H9 (cell line): Measurements from ENCODE around the gene NPNT. TPM values are rescaled to one million over a fixed set of nuclear protein-coding genes. Genes with fewer than 3 reads are reported as not detected.

Experiments used
- DNase-seq: peaks from one replicate; pipeline ENCODE4 v3.0.0-alpha.2; 2017
- H2AFZ ChIP-seq: one replicate; pipeline ENCODE4 v1.6.1; 2013; ENCODE audit warnings: mild to moderate bottlenecking, low read length, control low read depth, moderate library complexity
- H2AK5ac ChIP-seq: 2 replicates; pipeline ENCODE4 v1.6.1; 2013; ENCODE audit warnings: low read length, control low read depth, mixed read lengths; ENCODE audit not compliant: insufficient read length
- H2BK120ac ChIP-seq: one replicate; pipeline ENCODE4 v1.6.1; 2013; ENCODE audit warnings: low read depth, mild to moderate bottlenecking, low read length, control low read depth, inconsistent platforms; ENCODE audit not compliant: poor library complexity, severe bottlenecking
- H2BK12ac ChIP-seq: 2 replicates; pipeline ENCODE4 v1.6.1; 2013; ENCODE audit warnings: low read length, control low read depth, mixed read lengths, low read depth; ENCODE audit not compliant: insufficient read length
- H2BK15ac ChIP-seq: 2 replicates; pipeline ENCODE4 v1.6.1; 2013; ENCODE audit warnings: low read depth, low read length, control low read depth
- H2BK20ac ChIP-seq: one replicate; pipeline ENCODE4 v1.6.1; 2013; ENCODE audit warnings: low read depth, mild to moderate bottlenecking, low read length, control low read depth, inconsistent platforms; ENCODE audit not compliant: poor library complexity, severe bottlenecking
- H2BK5ac ChIP-seq: 2 replicates; pipeline ENCODE4 v1.6.1; 2013; ENCODE audit warnings: low read length, control low read depth, mixed read lengths; ENCODE audit not compliant: insufficient read length
- H3K14ac ChIP-seq: 2 replicates; pipeline ENCODE4 v1.6.1; 2013; ENCODE audit warnings: low read length, control low read depth; ENCODE audit not compliant: insufficient read depth
- H3K18ac ChIP-seq: 2 replicates; pipeline ENCODE4 v1.6.1; 2013; ENCODE audit warnings: low read depth, mild to moderate bottlenecking, mixed read lengths, low read length, control low read depth; ENCODE audit not compliant: insufficient read length
- H3K23ac ChIP-seq: 2 replicates; pipeline ENCODE4 v1.6.1; 2013; ENCODE audit warnings: low read length, control low read depth, mixed read lengths, low read depth; ENCODE audit not compliant: insufficient read length
- H3K23me2 ChIP-seq: 2 replicates; pipeline ENCODE4 v1.6.1; 2013; ENCODE audit warnings: low read depth, mild to moderate bottlenecking, mixed read lengths, low read length, control low read depth; ENCODE audit not compliant: insufficient read length, poor library complexity, severe bottlenecking
- H3K27ac ChIP-seq: 2 replicates; pipeline ENCODE4 v1.5.1; 2013; ENCODE audit warnings: low read length, control low read depth, mixed read lengths, low read depth; ENCODE audit not compliant: insufficient read length
- H3K27me3 ChIP-seq: 2 replicates; pipeline ENCODE4 v1.6.1; 2013; ENCODE audit warnings: low read length, control low read depth, inconsistent platforms; ENCODE audit not compliant: insufficient read depth
- H3K4ac ChIP-seq: 2 replicates; pipeline ENCODE4 v1.6.1; 2013; ENCODE audit warnings: low read depth, mild to moderate bottlenecking, control low read depth, inconsistent platforms, low read length, moderate library complexity
- H3K4me1 ChIP-seq: 2 replicates; pipeline ENCODE4 v1.6.1; 2013; ENCODE audit warnings: low read length, control low read depth, inconsistent platforms; ENCODE audit not compliant: insufficient read depth
- H3K4me2 ChIP-seq: 2 replicates; pipeline ENCODE4 v1.6.1; 2013; ENCODE audit warnings: low read length, control low read depth, mixed read lengths; ENCODE audit not compliant: insufficient read length, insufficient read depth
- H3K56ac ChIP-seq: 2 replicates; pipeline ENCODE4 v1.6.1; 2013; ENCODE audit warnings: low read depth, mild to moderate bottlenecking, mixed read lengths, low read length, control low read depth; ENCODE audit not compliant: insufficient read length
- H3K79me1 ChIP-seq: 2 replicates; pipeline ENCODE4 v1.6.1; 2013; ENCODE audit warnings: low read depth, mild to moderate bottlenecking, moderate library complexity, low read length, control low read depth, inconsistent platforms; ENCODE audit not compliant: insufficient read depth, poor library complexity, severe bottlenecking
- H3K79me2 ChIP-seq: 2 replicates; pipeline ENCODE4 v1.6.1; 2013; ENCODE audit warnings: low read length, control low read depth, inconsistent platforms; ENCODE audit not compliant: insufficient read depth
- H3K9ac ChIP-seq: 2 replicates; pipeline ENCODE4 v1.6.1; 2013; ENCODE audit warnings: low read length, control low read depth, mixed read lengths; ENCODE audit not compliant: insufficient read length; ENCODE audit errors: extremely low read depth
- H3K9me3 ChIP-seq: one replicate; pipeline ENCODE4 v1.6.1; 2013; ENCODE audit warnings: low read depth, low read length, inconsistent platforms; ENCODE audit not compliant: control insufficient read depth
- H3T11ph ChIP-seq: one replicate; pipeline ENCODE4 v1.6.1; 2013; ENCODE audit warnings: mild to moderate bottlenecking, low read length, control low read depth, inconsistent platforms
- H4K20me1 ChIP-seq: one replicate; pipeline ENCODE4 v1.6.1; 2013; ENCODE audit not compliant: control insufficient read depth, insufficient read length, insufficient read depth
- H4K5ac ChIP-seq: 2 replicates; pipeline ENCODE4 v1.6.1; 2013; ENCODE audit warnings: low read depth, mild to moderate bottlenecking, mixed read lengths, low read length, control low read depth; ENCODE audit not compliant: insufficient read length
- H4K8ac ChIP-seq: replicated peaks from 2 replicates; pipeline ENCODE4 v1.6.1; 2013; ENCODE audit warnings: low read length, control low read depth, mixed read lengths, low read depth; ENCODE audit not compliant: insufficient read length
- H4K91ac ChIP-seq: 2 replicates; pipeline ENCODE4 v1.6.1; 2013; ENCODE audit warnings: low read depth, mild to moderate bottlenecking, moderate library complexity, mixed read lengths, low read length, control low read depth; ENCODE audit not compliant: insufficient read length
- H3K27ac Mint-ChIP-seq, 3 experiments: 2 replicates in 2 of 3; 3 replicates in 1 of 3; pipeline ENCODE4 v1.8.0; 2020 to 2021; ENCODE audit warnings: mixed read lengths in 3 of 3, mild to moderate bottlenecking in 1 of 3, moderate library complexity in 1 of 3
- H3K27me3 Mint-ChIP-seq: 2 replicates; pipeline ENCODE4 v1.8.0; 2021; ENCODE audit warnings: low read depth, mild to moderate bottlenecking, moderate library complexity, mixed read lengths
- H3K36me3 Mint-ChIP-seq, 3 experiments: 2 replicates in 2 of 3; 3 replicates in 1 of 3; pipeline ENCODE4 v1.8.0; 2020 to 2021; ENCODE audit warnings: low read depth in 3 of 3, mixed read lengths in 3 of 3; ENCODE audit not compliant: insufficient read depth in 1 of 3
- H3K4me1 Mint-ChIP-seq, 2 experiments: 2 replicates each; pipeline ENCODE4 v1.8.0; 2020; ENCODE audit warnings: mixed read lengths in 2 of 2
- H3K4me3 Mint-ChIP-seq, 2 experiments: 2 replicates in 1 of 2; 3 replicates in 1 of 2; pipeline ENCODE4 v1.8.0; 2020 to 2021; ENCODE audit warnings: mild to moderate bottlenecking in 2 of 2, mixed read lengths in 2 of 2, moderate library complexity in 1 of 2
- H3K9me3 Mint-ChIP-seq, 2 experiments: 2 replicates in 1 of 2; 3 replicates in 1 of 2; pipeline ENCODE4 v1.8.0; 2020; ENCODE audit warnings: mild to moderate bottlenecking in 2 of 2, mixed read lengths in 2 of 2, moderate library complexity in 1 of 2
- CTCF ChIP-seq: fragments of 200-600 bp; sonication (generic); conservative IDR thresholded peaks from 3 replicates; pipeline ENCODE4 v1.8.0; 2021; ENCODE audit warnings: antibody characterized with exemption, mild to moderate bottlenecking
- WGBS: extraction: QIAGEN DNeasy Blood & Tissue Kit; methylation state at CpG from one replicate; pipeline ENCODE4 v1.1.7; 2013; ENCODE audit warnings: missing lambda C conversion rate, low lambda C conversion rate, mixed read lengths; ENCODE audit not compliant: insufficient read length; ENCODE audit errors: extremely low coverage; 5-methylcytosine and 5-hydroxymethylcytosine counted together
- long read RNA-seq: library from polyadenylated mRNA; unstranded; transcript quantifications from one replicate; pipeline ENCODE4 v2.0.0, GENCODE V29; 2020
- total RNA-seq: library from RNA; stranded (reverse); gene quantifications from 2 replicates; pipeline ENCODE4 v1.2.1, GENCODE V29; 2021

NPNT gene, protein sequence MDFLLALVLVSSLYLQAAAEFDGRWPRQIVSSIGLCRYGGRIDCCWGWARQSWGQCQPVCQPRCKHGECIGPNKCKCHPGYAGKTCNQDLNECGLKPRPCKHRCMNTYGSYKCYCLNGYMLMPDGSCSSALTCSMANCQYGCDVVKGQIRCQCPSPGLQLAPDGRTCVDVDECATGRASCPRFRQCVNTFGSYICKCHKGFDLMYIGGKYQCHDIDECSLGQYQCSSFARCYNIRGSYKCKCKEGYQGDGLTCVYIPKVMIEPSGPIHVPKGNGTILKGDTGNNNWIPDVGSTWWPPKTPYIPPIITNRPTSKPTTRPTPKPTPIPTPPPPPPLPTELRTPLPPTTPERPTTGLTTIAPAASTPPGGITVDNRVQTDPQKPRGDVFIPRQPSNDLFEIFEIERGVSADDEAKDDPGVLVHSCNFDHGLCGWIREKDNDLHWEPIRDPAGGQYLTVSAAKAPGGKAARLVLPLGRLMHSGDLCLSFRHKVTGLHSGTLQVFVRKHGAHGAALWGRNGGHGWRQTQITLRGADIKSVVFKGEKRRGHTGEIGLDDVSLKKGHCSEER
- 0.37 TPM in 2 replicates for total RNA-seq
- long read RNA-seq, result 0 reads

GRCh38 chr4:105894660-105895582 is at the start of gene NPNT:
Gene NPNT, plus strand, starts transcription at chr4:105895471. Its CDS starts 182 bp downstream, at chr4:105895653.
- H4K8ac ChIP-seq, result no peak within 1 kb of the TSS
- H4K91ac ChIP-seq, result no peak within 1 kb of the TSS
- H2BK20ac ChIP-seq, result no peak within 1 kb of the TSS
- Mint-ChIP-seq H3K4me3 (peak within 1 kb of the TSS; percentile 67 to 83), H3K9me3 (no peaks in the 10 kb centered on the region; a peak in 1 of 5 replicates), H3K27me3 (peaks cover 95% of the 10 kb centered on the region), H3K4me1 (peaks cover 13 to 21% of the 10 kb centered on the region in 2 experiments), H3K27ac (no peak within 1 kb of the TSS), H3K36me3 (no peaks in the 10 kb centered on the region)
- no peak within 1 kb of the TSS for H3K18ac ChIP-seq
- H3K4ac ChIP-seq, result no peak within 1 kb of the TSS
- H2BK12ac ChIP-seq, result no peak within 1 kb of the TSS
- no peak for TF ChIP-seq CTCF
- H3K79me2 ChIP-seq, result no peaks in the 10 kb centered on the region
- H3K27me3 ChIP-seq, result peaks cover 27% of the 10 kb centered on the region; the same call in 1 of the 2 replicates
- no peak within 1 kb of the TSS for H3T11ph ChIP-seq
- no CpG with 5 or more reads among the region's 56 CpGs for WGBS
- H3K4me1 ChIP-seq, result no peaks in the 10 kb centered on the region
- no peak within 1 kb of the TSS for H3K23ac ChIP-seq
- H3K56ac ChIP-seq, result no peak within 1 kb of the TSS
- H3K23me2 ChIP-seq, result peaks cover 20% of the 10 kb centered on the region
- H3K14ac ChIP-seq, result no peak within 1 kb of the TSS; the same call in 1 of the 2 replicates
- no peaks in the 10 kb centered on the region for H3K79me1 ChIP-seq
- H4K5ac ChIP-seq, result no peak within 1 kb of the TSS
- no peak within 1 kb of the TSS for H2BK120ac ChIP-seq
- H2BK5ac ChIP-seq, result no peak within 1 kb of the TSS
- no peak within 1 kb of the TSS for H2AK5ac ChIP-seq
- no peak within 1 kb of the TSS for H2BK15ac ChIP-seq
- no peak within 1 kb of the TSS for H3K27ac ChIP-seq
- DNase-seq, result peak; percentile 58
- H3K4me2 ChIP-seq, result peak within 1 kb of the TSS; percentile 77
- H3K9me3 ChIP-seq, result no peaks in the 10 kb centered on the region
- peak within 1 kb of the TSS; percentile 49 for H3K9ac ChIP-seq
- H2AFZ ChIP-seq, result no peak within 1 kb of the TSS
- H4K20me1 ChIP-seq, result no peaks in the 10 kb centered on the region
